ENCODE measurements around the gene VCY1B.
"Not testable (repeated sequence)": the region's sequence is repeated elsewhere in the genome, so short reads cannot be mapped to it uniquely, and the experiment has no call there.

Gene VCY1B

GRCh38 chrY:14055927-14056326 is at the start of gene VCY1B:
TSS of gene VCY1B (plus strand) at chrY:14056227. CDS start at chrY:14056290, 63 bp downstream.
- DNase-seq (ENCODE audit: low read depth in 2 of 2), result not testable (repeated sequence)

- not testable (repeated sequence) for DNase-seq (ENCODE audit: low read depth in 2 of 2)
Observed at GRCh38 chrY:14011916-14012315, 44.1 kb upstream of the VCY1B start.

GRCh38 chrY:14030395-14030794 is 25.6 kb upstream of the VCY1B start:
- DNase-seq (ENCODE audit: low read depth in 2 of 2), result not testable (repeated sequence)

GRCh38 chrY:14085877-14086276 is 29.9 kb downstream of the VCY1B start:
- DNase-seq (ENCODE audit: low read depth in 2 of 2), result no peak
